ENCODE results near the gene ZNF436.

Gene ZNF436

GRCh38 chr1:23358310-23358875, 11.2 kb downstream of the ZNF436 start:
- TF ChIP-seq ZFX (IDR thresholded peaks at IDR 0.05) = no peak
- TF ChIP-seq CTCF (conservative IDR thresholded peaks at IDR 0.05) = no peak
- no peak overlapping the region for H3K27ac ChIP-seq

- no peak overlapping the region for H3K27ac ChIP-seq
- TF ChIP-seq ZFX (IDR thresholded peaks at IDR 0.05) (no peak), CTCF (conservative IDR thresholded peaks at IDR 0.05) (no peak)
These were observed 12.3 kb downstream of the ZNF436 start for GRCh38 chr1:23357138-23357908.

GRCh38 chr1:23356471-23357137, 13.0 kb downstream of the ZNF436 start:
- TF ChIP-seq CTCF (conservative IDR thresholded peaks at IDR 0.05) (no peak), ZFX (IDR thresholded peaks at IDR 0.05) (no peak)
- no peak overlapping the region for H3K27ac ChIP-seq

- TF ChIP-seq CTCF (conservative IDR thresholded peaks at IDR 0.05) = no peak
- no peak for TF ChIP-seq ZFX (IDR thresholded peaks at IDR 0.05)
- H3K27ac ChIP-seq = no peak overlapping the region
These were observed 15.4 kb downstream of the ZNF436 start for GRCh38 chr1:23354245-23354644.

- no peak overlapping the region for H3K27ac ChIP-seq
- TF ChIP-seq ZFX (IDR thresholded peaks at IDR 0.05) (no peak), CTCF (conservative IDR thresholded peaks at IDR 0.05) (no peak)
These were observed 17.4 kb downstream of the ZNF436 start for GRCh38 chr1:23352096-23352695.

GRCh38 chr1:23345920-23346319, 23.7 kb downstream of the ZNF436 start:
- H3K27ac ChIP-seq = no peak overlapping the region
- TF ChIP-seq CTCF (conservative IDR thresholded peaks at IDR 0.05) (no peak), ZFX (IDR thresholded peaks at IDR 0.05) (no peak)
